Activated gamma-delta T cell (primary cell): ENCODE data around the gene BLTP3B.
A peak's percentile ranks its signal among the peaks of the same experiment; 100 is the strongest.

Experiments
- DNase-seq: peaks from one replicate; lab custom pipeline; 2025; lab: John Stamatoyannopoulos, UW

The BLTP3B gene

DNA sequence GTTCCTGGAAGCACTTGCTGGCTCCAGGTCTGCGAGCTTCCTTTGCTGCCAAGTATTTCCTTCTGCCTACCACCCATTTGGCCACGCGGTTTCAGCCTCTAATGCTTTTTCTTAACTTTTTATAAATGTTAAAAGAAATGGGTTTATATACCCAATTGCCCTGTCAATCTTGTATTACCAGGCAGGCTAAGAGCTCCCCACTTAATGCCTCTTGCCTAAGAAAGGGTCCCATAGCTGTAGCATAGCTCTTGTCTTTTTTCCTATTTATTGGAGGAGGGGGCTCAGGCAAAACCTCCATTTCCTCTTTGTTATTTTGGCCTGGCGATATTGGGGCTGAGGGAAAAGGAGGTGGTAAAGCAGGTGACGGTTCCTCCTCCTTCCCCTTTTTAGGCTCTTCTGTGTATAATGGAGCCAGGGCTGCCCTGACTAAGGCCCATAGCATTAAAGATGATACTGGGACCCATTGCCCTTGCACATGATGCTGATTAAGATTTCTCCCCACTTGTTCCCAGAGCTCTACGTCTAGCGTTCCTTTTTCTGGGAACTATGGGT lies 21.6 kb upstream of the BLTP3B start:
- no peak for DNase-seq

GRCh38 chr12:100163416-100164152 lies 20.9 kb upstream of the BLTP3B start:
- peak; percentile 45 for DNase-seq

DNA sequence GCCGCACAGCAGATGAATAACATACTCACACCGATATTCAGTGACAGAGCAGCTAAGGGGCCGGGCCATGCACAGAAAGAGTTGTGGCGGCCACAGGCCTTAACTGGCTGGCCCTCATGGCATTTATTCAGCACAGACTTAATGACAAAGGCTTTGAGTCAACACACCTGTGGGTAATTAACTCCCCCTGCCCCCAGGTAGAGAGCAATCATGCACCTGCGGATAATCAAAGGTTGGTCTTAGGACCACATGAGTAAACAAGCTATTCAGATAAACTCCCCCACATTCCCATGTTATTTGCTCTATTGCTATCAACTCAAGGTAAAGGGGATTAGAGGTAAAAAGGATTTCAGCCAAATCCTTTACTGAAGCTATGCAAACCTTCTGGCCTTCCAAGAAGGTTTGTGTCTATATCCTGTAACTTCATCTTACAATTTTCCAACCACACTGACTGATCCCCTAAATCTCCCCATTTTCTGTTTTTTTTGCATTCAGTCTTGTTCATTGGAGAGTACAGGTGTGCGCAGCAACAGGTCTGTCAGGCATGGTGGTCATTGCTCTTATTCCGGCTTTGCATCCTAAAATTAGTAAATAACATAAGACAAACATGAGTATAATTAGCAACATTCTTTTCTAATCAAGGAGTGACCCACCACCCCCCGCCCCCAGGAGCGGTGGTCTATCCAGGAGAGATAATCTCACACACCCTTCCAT lies 16.9 kb upstream of the BLTP3B start:
- DNase-seq = no peak

DNA sequence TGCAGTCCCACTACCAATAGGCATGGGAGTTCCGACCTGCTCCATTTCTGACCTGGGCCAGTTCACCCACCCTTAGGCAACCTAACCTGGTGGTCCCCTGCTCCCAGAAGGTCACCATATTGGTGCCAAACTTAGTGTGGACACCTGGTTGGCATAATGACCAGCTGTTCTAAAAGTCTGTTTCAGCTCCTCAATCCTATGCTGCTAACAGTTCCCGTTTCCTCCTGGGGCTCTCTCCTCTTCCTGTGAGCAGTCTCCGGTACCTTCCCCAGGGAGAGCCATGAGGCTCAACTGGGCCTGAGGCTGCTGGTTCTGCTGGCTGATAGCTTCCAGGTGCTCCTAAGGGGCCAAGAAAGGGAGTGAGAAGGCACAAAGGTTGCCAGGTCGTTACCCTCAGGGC lies 15.9 kb upstream of the BLTP3B start:
- DNase-seq = no peak

- no peak for DNase-seq
These were observed 14.8 kb upstream of the BLTP3B start for GRCh38 chr12:100157427-100157821.

DNA sequence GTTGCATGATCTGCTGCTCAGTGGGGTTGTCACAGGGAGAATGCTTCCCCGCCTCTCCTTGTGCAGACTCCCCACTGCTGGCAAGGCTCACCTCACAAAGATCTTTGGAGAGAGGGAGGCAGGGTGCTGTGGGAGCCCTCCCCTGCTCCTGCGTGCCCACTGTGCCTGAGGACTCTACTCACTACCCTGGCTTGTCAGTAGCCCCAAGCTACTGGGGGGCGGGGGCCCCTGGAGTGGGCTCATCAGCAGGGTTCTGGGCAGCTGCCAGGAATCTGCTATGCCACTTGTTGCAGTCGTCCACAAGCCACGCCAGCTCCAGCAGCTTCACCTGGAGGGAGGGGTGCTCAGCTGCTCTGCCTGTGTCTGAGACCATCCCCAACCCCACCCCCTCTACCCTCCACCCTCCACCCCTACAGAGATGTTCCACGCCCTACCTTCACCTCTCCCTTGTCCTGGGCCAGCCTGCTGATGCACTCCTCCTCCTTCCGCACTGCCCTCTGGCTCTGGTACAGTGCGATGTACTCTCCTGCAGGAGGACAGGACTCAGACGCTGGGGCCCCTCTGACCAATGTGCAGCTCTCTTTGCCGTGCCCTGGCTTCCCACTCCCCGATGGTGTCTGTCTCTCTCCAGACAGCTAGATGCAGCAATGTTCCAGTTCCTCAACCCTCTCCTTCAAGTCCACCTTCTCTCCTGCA lies 14.2 kb upstream of the BLTP3B start:
- DNase-seq = no peak

DNA sequence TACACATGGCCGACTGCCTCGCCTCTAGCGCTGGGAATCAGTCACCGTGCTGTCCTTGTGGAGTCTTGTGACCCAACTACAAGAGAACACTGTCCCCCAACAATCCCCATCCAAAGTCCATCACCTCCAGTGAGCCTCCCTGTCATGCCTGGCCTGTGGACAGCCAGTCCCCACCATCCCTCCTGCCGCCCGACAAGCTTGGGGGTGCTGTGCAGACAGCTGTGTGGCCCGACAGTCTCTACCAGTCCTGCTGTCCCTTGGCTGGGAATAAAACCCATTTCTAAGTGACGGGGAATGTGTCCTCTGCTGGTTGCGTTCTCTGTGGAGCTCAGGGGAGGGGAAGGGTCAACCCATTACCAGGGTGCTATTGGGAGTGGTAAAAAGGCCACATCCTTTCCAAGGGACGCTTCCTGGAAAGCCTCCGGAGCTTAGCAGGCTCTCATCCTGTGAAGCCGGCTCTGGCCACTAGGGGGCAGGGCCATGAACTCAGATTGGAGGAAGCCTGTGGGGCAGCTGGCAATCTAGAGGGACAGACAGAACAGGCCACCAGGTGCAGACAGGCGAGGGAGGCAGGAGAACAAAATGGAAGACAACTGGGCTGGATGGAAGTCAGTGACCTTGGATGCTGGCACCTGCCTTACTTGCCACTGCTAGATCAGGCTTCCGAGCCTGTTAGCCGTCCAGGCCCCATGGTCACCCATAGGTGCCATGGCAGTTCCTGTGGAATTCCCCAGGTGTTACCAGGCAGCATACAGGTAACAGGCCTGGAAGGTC lies 12.0 kb upstream of the BLTP3B start:
- DNase-seq = no peak

- DNase-seq = no peak
These were observed 10.5 kb upstream of the BLTP3B start for GRCh38 chr12:100153131-100153530.

DNA sequence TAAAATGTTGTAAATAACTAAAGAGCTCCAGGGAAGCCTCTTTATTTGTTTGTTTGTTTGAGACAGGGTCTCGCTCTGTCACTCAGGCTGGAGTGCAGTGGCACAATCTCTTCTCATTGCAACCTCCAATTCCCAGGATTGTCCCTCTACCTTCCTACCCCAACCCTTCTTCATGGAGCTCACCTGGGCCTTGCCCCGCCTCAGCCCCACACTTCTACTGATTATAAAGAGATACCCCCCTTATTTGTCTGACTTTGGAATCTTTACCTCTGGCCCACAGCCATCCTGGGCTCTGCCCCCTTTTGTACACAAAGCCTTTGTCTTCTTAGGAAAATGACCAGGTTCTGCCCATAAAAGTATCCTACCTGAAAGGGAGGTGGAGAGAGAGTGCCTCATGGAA lies 9.1 kb upstream of the BLTP3B start:
- DNase-seq = no peak

DNA sequence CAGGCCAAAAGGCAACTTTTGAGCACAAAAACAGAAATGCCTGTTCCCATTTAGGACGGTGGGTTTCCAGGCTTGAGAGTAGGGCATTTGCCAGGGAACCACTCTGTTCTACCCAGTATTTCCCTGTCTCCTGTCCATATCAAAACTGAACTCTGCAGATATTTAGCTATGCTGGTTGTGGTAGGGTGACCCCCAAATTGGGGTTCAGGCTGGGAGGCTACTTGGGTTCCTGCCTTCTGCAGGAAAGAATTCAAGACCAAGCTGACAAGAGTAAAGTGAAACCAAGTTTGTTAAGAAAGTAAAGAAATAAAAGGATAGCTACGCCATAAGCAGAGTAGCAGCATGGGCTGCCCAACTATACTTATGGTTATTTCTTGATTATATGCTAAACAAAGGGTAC lies 3.6 kb upstream of the BLTP3B start:
- no peak for DNase-seq

- DNase-seq = no peak
These were observed 3.0 kb upstream of the BLTP3B start for GRCh38 chr12:100145643-100146042.

GRCh38 chr12:100141998-100142850 lies 450 bp downstream of the BLTP3B start:
- peak; percentile 38 for DNase-seq

DNA sequence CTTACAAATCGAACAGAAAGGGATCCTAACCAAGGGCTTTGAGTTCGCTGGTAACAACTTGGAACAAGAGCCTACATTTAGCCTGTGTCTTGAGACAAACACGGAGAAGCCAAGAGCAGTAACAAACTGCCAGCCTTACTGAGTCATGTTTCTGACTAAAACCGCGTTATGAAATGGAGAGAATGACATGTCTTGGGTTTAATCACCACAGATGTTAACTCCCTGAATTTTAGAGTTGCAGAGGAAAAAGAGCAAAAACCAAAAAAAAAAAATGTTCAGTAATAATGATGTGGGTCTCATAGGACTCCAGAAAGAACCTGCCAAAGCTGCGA lies 1.0 kb downstream of the BLTP3B start:
- no peak for DNase-seq

GRCh38 chr12:100138803-100139098 lies 3.9 kb downstream of the BLTP3B start:
- no peak for DNase-seq

GRCh38 chr12:100138048-100138802 lies 4.4 kb downstream of the BLTP3B start:
- DNase-seq = no peak

- no peak for DNase-seq
These were observed 9.5 kb downstream of the BLTP3B start for GRCh38 chr12:100133200-100133599.

- DNase-seq = no peak
These were observed 14.2 kb downstream of the BLTP3B start for GRCh38 chr12:100128512-100128908.

DNA sequence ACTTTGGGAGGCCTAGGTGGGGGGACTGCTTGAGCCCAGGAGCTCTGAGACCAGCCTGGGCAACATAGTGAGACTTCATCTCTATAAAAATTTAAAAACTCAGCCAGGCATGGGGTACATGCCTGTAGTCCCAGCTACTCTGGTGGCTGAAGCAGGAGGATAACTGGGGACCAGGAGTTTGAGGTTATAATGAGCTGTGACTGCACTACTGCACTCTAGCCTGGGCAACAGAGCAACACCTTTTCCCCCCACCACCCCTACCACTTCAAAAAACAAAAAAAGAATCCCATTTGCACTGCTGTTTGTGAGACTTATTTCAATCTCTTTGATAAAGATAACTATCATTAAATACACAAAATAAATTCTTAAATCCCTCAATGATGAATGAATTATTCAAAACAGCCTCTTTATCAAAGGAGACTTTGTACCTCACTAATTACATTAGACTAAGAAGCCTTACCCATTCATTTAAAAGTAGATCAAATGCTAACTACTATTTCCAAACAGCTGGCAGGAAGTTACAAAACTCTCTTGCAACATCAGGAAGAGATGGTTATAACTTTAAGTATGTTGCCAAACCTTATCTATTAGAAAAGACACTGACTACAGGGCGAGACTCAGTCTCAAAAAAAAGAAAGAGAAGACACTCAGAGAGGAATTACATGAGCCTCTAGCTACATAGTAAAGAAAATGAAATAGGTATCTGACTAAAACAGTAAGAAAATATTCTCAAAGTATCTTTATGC lies 14.7 kb downstream of the BLTP3B start:
- no peak for DNase-seq

DNA sequence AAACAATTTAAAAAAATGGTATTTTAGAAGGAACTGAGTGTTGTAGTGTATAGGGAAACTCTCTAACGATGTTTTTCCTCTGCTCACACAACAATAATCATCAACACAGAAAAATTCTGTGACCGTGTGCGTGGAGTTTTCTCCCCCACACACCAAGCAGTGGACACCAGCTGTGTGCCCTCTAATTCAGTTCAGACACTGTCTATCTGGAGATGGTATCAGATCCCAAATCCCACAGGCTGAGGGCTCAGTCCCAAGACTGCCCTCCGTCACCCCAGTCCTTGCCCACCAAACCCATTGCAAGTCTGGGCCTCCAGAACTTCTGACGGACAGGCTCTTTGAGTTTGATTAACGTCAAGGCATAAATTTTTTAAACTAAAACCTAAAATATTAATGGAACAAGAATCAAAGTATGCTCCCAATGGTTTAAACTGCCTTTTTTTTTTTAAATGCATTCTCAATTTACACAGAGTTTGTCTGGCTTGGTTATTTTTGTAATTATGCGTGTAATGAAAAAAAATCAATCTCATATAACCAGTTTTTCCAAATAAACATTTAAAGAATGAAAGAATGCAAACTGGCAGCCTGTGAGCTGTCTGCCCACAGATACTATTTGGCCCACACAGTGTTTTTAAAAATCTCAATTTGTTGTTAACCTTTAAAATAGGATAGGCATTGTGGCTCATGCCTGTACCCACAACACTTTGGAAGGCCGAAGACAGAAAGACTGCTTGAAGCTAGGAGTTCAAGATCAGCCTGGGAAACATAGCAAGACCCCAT lies 19.2 kb downstream of the BLTP3B start:
- DNase-seq = no peak
